ENCODE results near the gene NBPF11. TPM values are rescaled to one million over a fixed set of nuclear protein-coding genes. Genes with fewer than 3 reads are reported as not detected.
"Not testable (repeated sequence)": the region's sequence is repeated elsewhere in the genome, so short reads cannot be mapped to it uniquely, and the experiment has no call there.

NBPF11 gene
- total RNA-seq: 11.5 TPM

- DNase-seq (ENCODE audit: low spot score) (peak; percentile 87), ATAC-seq (peak; percentile 99)
- intact Hi-C loops (cut with DNase I): not testable (repeated sequence)
Observed at GRCh38 chr1:148151911-148152656, at the start of gene NBPF11. TSS of gene NBPF11 (minus strand) at chr1:148152281. CDS start at chr1:148127003, 25,278 bp downstream.

- DNase-seq (ENCODE audit: low spot score); ATAC-seq; intact Hi-C loops (cut with DNase I): not testable (repeated sequence)
Observed at GRCh38 chr1:148197396-148197795, 45.3 kb upstream of the NBPF11 start.

DNA sequence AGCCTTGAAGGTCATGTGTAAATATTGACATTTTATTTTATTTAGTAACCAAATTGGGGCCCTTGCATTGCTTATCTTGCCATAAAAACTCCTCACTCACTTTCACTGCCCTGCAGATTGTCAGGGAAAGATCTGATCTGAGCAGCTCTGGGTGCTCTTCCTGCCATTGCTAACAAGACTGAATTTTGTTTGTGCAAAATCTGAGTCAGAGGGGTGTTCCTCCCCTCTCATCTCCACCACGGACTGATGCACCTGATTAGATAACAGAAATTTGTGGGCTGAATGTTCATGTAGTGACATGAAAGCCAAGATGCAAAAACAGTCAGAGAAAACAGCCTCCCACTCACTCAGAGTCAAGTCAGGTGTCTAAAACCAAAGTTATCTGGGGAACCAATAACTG is 44.9 kb upstream of the NBPF11 start:
- ATAC-seq; intact Hi-C loops (cut with DNase I); DNase-seq (ENCODE audit: low spot score): not testable (repeated sequence)

GRCh38 chr1:148195115-148195514 is 43.0 kb upstream of the NBPF11 start:
- ATAC-seq; intact Hi-C loops (cut with DNase I); DNase-seq (ENCODE audit: low spot score): not testable (repeated sequence)

- DNase-seq (ENCODE audit: low spot score); ATAC-seq; intact Hi-C loops (cut with DNase I): not testable (repeated sequence)
Observed at GRCh38 chr1:148188768-148189167, 36.7 kb upstream of the NBPF11 start.

DNA sequence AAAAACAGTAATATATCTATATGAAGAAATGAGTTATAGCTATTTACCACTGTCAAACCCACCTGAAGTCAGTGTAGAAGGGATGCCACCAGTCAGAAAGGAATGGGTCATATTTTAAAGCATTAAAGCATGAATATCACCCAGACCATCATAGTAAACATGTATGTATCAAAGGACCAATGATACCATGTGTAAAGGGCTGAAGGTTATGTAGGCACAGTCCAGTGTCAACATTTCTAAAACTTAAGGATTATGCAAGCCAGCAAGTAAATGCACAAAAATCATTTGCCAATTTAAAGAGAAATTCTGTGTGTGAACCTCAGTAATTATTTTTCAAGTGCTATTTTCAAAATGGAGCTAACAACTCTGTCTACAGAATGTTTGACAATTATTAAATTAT is 26.6 kb upstream of the NBPF11 start:
- intact Hi-C loops (cut with DNase I); ATAC-seq; DNase-seq (ENCODE audit: low spot score): not testable (repeated sequence)

DNA sequence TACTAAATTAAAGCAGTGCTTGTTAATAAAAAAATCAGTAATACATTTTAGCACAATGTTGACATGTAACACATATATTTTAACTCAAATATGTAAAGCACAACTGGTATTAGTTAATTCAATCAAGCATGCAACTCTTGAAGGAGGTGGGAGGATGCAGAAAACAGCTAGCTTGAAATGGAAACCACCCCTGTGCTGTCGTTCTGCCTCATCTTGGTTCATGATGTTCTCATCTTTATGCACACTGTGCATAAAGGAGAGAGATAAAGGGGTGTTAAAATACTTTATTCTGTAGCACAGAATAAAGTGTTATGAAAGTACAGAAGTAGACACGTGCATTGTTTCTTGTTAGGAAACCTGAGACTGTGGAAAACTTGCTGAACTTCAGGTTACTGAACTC is 23.3 kb upstream of the NBPF11 start:
- DNase-seq (ENCODE audit: low spot score); intact Hi-C loops (cut with DNase I); ATAC-seq: not testable (repeated sequence)

GRCh38 chr1:148171995-148172394 is 19.9 kb upstream of the NBPF11 start:
- DNase-seq (ENCODE audit: low spot score); intact Hi-C loops (cut with DNase I); ATAC-seq: not testable (repeated sequence)

GRCh38 chr1:148166558-148167492 is 14.7 kb upstream of the NBPF11 start:
- ATAC-seq (no peak), DNase-seq (ENCODE audit: low spot score) (no peak)
- intact Hi-C loops (cut with DNase I): no loop called here

GRCh38 chr1:148162363-148162762 is 10.3 kb upstream of the NBPF11 start:
- ATAC-seq (no peak), DNase-seq (ENCODE audit: low spot score) (no peak)
- intact Hi-C loops (cut with DNase I): no loop called here

GRCh38 chr1:148161053-148161901 is 9.2 kb upstream of the NBPF11 start:
- DNase-seq (ENCODE audit: low spot score): no peak
- intact Hi-C loops (cut with DNase I): no loop called here
- no peak for ATAC-seq

DNA sequence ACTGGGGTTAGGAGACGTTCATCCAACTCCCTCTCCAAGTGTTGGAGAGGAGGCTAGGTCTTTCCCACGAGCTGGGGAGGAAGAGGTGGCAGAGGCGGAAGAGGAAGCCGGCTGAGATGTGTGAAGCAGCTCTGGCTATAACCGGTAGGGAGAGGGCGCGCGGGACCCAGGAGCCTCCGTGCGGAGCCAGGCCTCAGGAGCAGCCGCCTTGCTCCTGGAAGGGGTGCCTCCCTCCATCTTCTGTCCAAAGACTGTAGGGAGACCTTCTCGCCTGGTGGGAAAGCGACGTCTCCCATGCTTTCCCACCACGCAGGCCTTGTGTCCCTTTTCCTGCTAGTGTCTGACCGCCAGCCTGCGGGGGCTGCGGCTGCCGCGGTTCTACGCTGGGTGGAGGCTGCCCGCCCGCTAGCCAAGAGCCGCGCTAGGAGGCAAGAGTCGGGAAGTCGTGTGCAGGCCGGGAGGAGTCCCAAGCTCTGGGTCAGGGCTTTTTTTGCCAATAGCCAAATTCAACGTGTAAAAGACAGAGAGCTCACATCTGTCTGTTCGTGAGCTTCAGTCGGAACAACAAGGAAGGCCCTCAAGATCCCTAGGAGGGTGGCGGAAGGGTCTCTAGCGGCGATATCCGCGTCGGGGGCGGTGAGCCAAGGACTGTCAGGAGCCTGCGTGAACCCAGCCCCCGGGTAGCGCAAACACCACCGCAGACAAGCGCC is 8.4 kb upstream of the NBPF11 start:
- ATAC-seq (no peak), DNase-seq (ENCODE audit: low spot score) (no peak)
- intact Hi-C loops (cut with DNase I): no loop called here

DNA sequence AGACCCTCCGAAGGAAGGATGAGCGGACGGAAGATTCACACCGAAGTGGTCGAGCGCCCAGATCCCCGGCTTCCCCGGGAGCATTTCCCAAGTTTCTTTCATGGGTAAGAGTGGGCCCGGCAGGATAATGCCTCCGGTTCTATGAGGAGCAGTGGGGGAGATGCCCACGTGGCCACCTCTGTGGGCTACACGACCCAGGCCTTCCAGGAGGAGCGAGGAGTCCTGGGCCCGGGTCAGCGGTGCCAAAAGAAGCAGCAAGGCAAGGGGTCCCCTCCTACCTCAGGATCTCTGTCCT is 7.9 kb upstream of the NBPF11 start:
- ATAC-seq (no peak), DNase-seq (ENCODE audit: low spot score) (no peak)
- intact Hi-C loops (cut with DNase I): no loop called here

DNA sequence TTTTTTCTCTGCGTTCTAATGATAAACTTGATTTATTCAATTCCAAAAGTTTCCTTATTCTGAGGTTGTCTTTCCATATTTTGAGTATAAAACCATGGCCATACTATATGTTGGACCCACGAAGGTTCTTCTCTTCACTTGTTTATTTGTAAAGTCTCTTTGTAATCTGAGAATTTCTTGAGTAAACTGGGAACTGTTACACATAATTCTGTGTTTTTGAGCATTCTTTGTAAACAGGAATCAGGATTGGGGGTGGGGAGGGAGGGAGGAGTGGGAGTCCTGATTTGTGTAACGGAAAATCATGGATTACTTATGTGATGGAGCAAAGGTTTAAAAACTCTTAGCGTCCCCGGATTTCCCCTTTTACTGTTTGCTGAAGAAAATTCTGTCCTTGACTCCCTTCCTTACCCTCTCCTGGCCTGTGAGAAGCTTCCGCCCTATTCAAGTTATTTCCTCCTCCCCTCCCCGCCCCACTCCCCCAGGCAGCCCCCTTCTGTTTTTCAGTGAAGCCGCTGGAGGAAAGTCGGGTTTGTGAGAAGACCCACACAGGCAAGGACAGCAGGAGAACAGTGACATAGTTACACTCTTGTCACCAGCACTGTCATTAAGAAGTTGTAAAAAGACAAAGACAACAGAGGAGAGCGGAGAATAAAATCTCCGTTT is 6.4 kb upstream of the NBPF11 start:
- intact Hi-C loops (cut with DNase I): no loop called here
- ATAC-seq (no peak), DNase-seq (ENCODE audit: low spot score) (no peak)

DNA sequence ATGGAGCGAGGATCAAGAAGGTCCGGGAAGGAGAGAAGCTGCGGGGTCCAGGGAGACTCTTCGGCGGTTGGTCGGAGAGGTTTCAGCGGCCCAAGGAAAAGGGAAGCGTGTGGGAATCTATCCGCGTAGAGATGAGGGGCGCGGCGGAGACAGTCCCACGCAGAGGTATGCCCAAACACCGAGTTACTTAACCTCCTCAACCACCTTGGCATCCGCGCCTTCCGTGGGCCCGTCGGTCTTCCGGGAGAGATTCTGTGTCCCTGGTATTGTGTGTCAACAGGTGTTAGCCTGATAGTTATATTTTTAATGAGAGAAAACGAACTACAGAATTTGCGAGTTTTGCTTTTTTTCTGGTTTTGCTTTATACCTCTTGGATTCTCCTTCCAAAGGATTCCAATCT is 5.7 kb upstream of the NBPF11 start:
- intact Hi-C loops (cut with DNase I); DNase-seq (ENCODE audit: low spot score); ATAC-seq: not testable (repeated sequence)

GRCh38 chr1:148155494-148156275 is 3.6 kb upstream of the NBPF11 start:
- intact Hi-C loops (cut with DNase I); DNase-seq (ENCODE audit: low spot score); ATAC-seq: not testable (repeated sequence)

DNA sequence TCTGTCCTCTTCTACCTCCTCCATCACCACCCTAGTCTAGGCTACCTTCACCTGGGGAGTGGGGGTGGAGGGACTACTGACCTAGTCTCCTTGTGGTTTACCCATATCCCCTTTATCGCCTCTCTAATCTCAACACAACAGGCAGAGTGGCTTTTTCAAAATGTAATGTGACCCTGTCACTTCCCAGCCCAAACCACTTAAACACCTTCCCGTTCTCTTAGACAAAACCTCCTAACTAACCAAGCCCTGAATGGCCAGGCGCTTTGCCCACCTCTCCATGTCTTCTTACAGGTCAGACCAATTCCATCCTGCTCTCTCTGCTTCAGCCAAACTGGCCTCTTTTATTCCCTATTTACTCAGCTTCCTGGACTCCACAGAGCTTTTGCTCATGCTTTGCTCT is 714 bp upstream of the NBPF11 start:
- ATAC-seq; intact Hi-C loops (cut with DNase I); DNase-seq (ENCODE audit: low spot score): not testable (repeated sequence)

Measured in sciatic nerve (tissue), 2 donors.